Measurements from ENCODE around the gene MTHFD2L.

The MTHFD2L gene

GRCh38 chr4:74282926-74283325 lies 125.0 kb downstream of the MTHFD2L start:
- TF ChIP-seq CTCF (IDR thresholded peaks at IDR 0.05; ENCODE audit: insufficient read depth, low read depth, low read length, missing control alignments), result no peak
- no peak overlapping the region for H3K4me3 ChIP-seq (ENCODE audit: low read length)
- peak; percentile 43 for DNase-seq (ENCODE audit: low read depth)

GRCh38 chr4:74283614-74284013 lies 125.7 kb downstream of the MTHFD2L start:
- DNase-seq (ENCODE audit: low read depth), result peak; percentile 98
- no peak overlapping the region for H3K4me3 ChIP-seq (ENCODE audit: low read length)
- no peak for TF ChIP-seq CTCF (IDR thresholded peaks at IDR 0.05; ENCODE audit: insufficient read depth, low read depth, low read length, missing control alignments)

- no peak for TF ChIP-seq CTCF (IDR thresholded peaks at IDR 0.05; ENCODE audit: insufficient read depth, low read depth, low read length, missing control alignments)
- H3K4me3 ChIP-seq (ENCODE audit: low read length), result no peak overlapping the region
- DNase-seq (ENCODE audit: low read depth), result peak; percentile 54
Measured at GRCh38 chr4:74284053-74284452, 126.1 kb downstream of the MTHFD2L start.

- H3K4me3 ChIP-seq (ENCODE audit: low read length), result no peak overlapping the region
- peak; percentile 60 for DNase-seq (ENCODE audit: low read depth)
- no peak for TF ChIP-seq CTCF (IDR thresholded peaks at IDR 0.05; ENCODE audit: insufficient read depth, low read depth, low read length, missing control alignments)
Measured at GRCh38 chr4:74287164-74287563, 129.2 kb downstream of the MTHFD2L start.

GRCh38 chr4:74287791-74288190 lies 129.9 kb downstream of the MTHFD2L start:
- H3K4me3 ChIP-seq (ENCODE audit: low read length), result no peak overlapping the region
- no peak for TF ChIP-seq CTCF (IDR thresholded peaks at IDR 0.05; ENCODE audit: insufficient read depth, low read depth, low read length, missing control alignments)
- DNase-seq (ENCODE audit: low read depth), result no peak

GRCh38 chr4:74291471-74291870 lies 133.6 kb downstream of the MTHFD2L start:
- no peak for DNase-seq (ENCODE audit: low read depth)
- no peak overlapping the region for H3K4me3 ChIP-seq (ENCODE audit: low read length)
- TF ChIP-seq CTCF (IDR thresholded peaks at IDR 0.05; ENCODE audit: insufficient read depth, low read depth, low read length, missing control alignments), result no peak

- no peak for TF ChIP-seq CTCF (IDR thresholded peaks at IDR 0.05; ENCODE audit: insufficient read depth, low read depth, low read length, missing control alignments)
- H3K4me3 ChIP-seq (ENCODE audit: low read length), result no peak overlapping the region
- no peak for DNase-seq (ENCODE audit: low read depth)
Measured at GRCh38 chr4:74292111-74292870, 134.4 kb downstream of the MTHFD2L start.
